K562 (cell line): ENCODE data around the gene WWTR1. TPM values are rescaled to one million over a fixed set of nuclear protein-coding genes. Genes with fewer than 3 reads are reported as not detected.

Experiments used
- ATAC-seq: fragments of 200-7000 bp; cut with Tn5 transposase; 3 replicates; pipeline ENCODE4 v1.9.1; 2020; ENCODE audit warnings: moderate library complexity
- BruUV-seq: library from RNA; stranded (reverse); fragments of 400-500 nt; replicated peaks from 2 replicates; lab custom pipeline; 2021; lab: Mats Ljungman, UMichigan
- CTCF ChIA-PET: fragments of 300-600 bp; formaldehyde crosslinking; extraction: SDS; loops from one replicate; lab custom pipeline; 2021; ENCODE audit warnings: low intra/inter-chr PET ratio; lab: Yijun Ruan, JAX
- POLR2A ChIA-PET: fragments of 300-600, 350-650 bp; sonication (Branson Sonifier 250); formaldehyde crosslinking; extraction: SDS; loops from one replicate; lab custom pipeline; 2021; ENCODE audit warnings: antibody characterized with exemption, inconsistent platforms; lab: Yijun Ruan, JAX
- DNase-seq, 4 experiments: peaks; one replicate each; pipeline versions ENCODE4 v3.0.0 to v3.0.0-alpha.2; 2011 to 2018; ENCODE audit warnings: low spot score in 3 of 4, mixed read lengths in 3 of 4; ENCODE audit errors: extremely low read depth in 1 of 4
- FAIRE-seq: peaks from 2 replicates; lab custom pipeline; 2011; peaks lifted over from hg19 to GRCh38; lab: Jason Lieb, UNC
- H2AFZ ChIP-seq: 2 replicates; pipeline ENCODE4 v1.6.0; 2011; ENCODE audit warnings: low read depth, low read length, control low read depth, inconsistent platforms
- H3K27ac ChIP-seq: fragments of 200-600 bp; 3 replicates; pipeline ENCODE4 v1.8.0; 2011; ENCODE audit warnings: low read depth, mild to moderate bottlenecking, control low read depth, inconsistent platforms, low read length, moderate library complexity, mixed read lengths; ENCODE audit errors: extremely low read depth
- H3K27me3 ChIP-seq, 2 experiments: fragments of 300-600 bp in 1 of 2; 2 replicates in 1 of 2; 3 replicates in 1 of 2; pipeline versions ENCODE4 v1.6.0 to v1.8.0; 2011; ENCODE audit warnings: inconsistent platforms in 2 of 2, low read length in 2 of 2, mild to moderate bottlenecking in 1 of 2, mixed read lengths in 1 of 2, moderate library complexity in 1 of 2; ENCODE audit not compliant: control insufficient read depth in 2 of 2, insufficient read depth in 2 of 2
- H3K36me3 ChIP-seq: fragments of 300-600 bp; 3 replicates; pipeline ENCODE4 v1.8.0; 2011; ENCODE audit warnings: mild to moderate bottlenecking, low read length, inconsistent platforms; ENCODE audit not compliant: control insufficient read depth, insufficient read depth
- H3K4me1 ChIP-seq, 2 experiments: fragments of 200-600 bp in 1 of 2; replicated peaks in 1 of 2; 2 replicates in 1 of 2; 3 replicates in 1 of 2; pipeline versions ENCODE4 v1.5.1 to v1.8.0; 2011; ENCODE audit warnings: inconsistent platforms in 2 of 2, low read length in 2 of 2, mild to moderate bottlenecking in 1 of 2, mixed read lengths in 1 of 2, moderate library complexity in 1 of 2; ENCODE audit not compliant: control insufficient read depth in 2 of 2, insufficient read depth in 2 of 2
- H3K4me2 ChIP-seq: 2 replicates; pipeline ENCODE4 v1.6.1; 2011; ENCODE audit warnings: low read length, control low read depth, inconsistent platforms, mixed read lengths; ENCODE audit not compliant: insufficient read depth
- H3K4me3 ChIP-seq: fragments of 200-600 bp; sonication (generic), shearing (Covaris generic); 2 replicates; pipeline ENCODE4 v1.5.1; 2016; ENCODE audit warnings: control low read depth, inconsistent platforms
- H3K79me2 ChIP-seq: fragments of 200-600 bp; 3 replicates; pipeline ENCODE4 v1.8.0; 2011; ENCODE audit warnings: low read length, inconsistent platforms; ENCODE audit not compliant: control insufficient read depth, insufficient read depth
- H3K9ac ChIP-seq, 2 experiments: 2 replicates each; pipeline versions ENCODE4 v1.6.0 to v1.6.1; 2011; ENCODE audit warnings: low read depth in 2 of 2, low read length in 2 of 2, control low read depth in 1 of 2, inconsistent platforms in 1 of 2, mild to moderate bottlenecking in 1 of 2, mixed read lengths in 1 of 2; ENCODE audit not compliant: insufficient read depth in 1 of 2
- H3K9me1 ChIP-seq: one replicate; pipeline ENCODE4 v1.6.0; 2011; ENCODE audit warnings: inconsistent platforms, mild to moderate bottlenecking, low read length, moderate library complexity; ENCODE audit not compliant: control insufficient read depth, insufficient read depth
- H3K9me3 ChIP-seq: replicated peaks from 2 replicates; pipeline ENCODE4 v1.5.1; 2011; ENCODE audit warnings: low read depth, low read length, inconsistent platforms; ENCODE audit not compliant: control insufficient read depth, insufficient read depth
- H4K20me1 ChIP-seq: replicated peaks from 2 replicates; pipeline ENCODE4 v1.6.1; 2011; ENCODE audit warnings: low read length, inconsistent platforms, mixed read lengths; ENCODE audit not compliant: control insufficient read depth, insufficient read depth
- BACH1 ChIP-seq: fragments of 200-800 bp; sonication (Bioruptor generic); IDR thresholded peaks from 2 replicates; pipeline ENCODE4 v1.6.1; 2016; ENCODE audit warnings: missing genetic modification characterization, missing compliant biosample characterization
- ERF ChIP-seq: fragments of 450-650 bp; formaldehyde crosslinking; IDR thresholded peaks from 2 replicates; pipeline ENCODE4 v1.4.0; 2020; ENCODE audit warnings: mild to moderate bottlenecking, mixed read lengths
- ETV5 ChIP-seq: sonication (generic); formaldehyde crosslinking; IDR thresholded peaks from 2 replicates; pipeline ENCODE4 v1.4.0; 2020; ENCODE audit warnings: low read depth, mild to moderate bottlenecking, missing genetic modification reagents
- EZH2 ChIP-seq: IDR thresholded peaks from 2 replicates; pipeline ENCODE4 v1.6.1; 2012; ENCODE audit warnings: low read depth, mild to moderate bottlenecking, inconsistent platforms, low read length, borderline replicate concordance
- FOXM1 ChIP-seq, 2 experiments: fragments of 450-650 bp in 1 of 2; sonication (generic) in 1 of 2; formaldehyde crosslinking in 1 of 2; IDR thresholded peaks; 2 replicates each; pipeline versions ENCODE4 v1.6.1 to v1.9.0; 2017 to 2022; ENCODE audit warnings: low read depth in 2 of 2, mild to moderate bottlenecking in 2 of 2, missing genetic modification reagents in 1 of 2, moderate library complexity in 1 of 2
- GMEB1 ChIP-seq: fragments of 250-450 bp; sonication (Bioruptor Pico); IDR thresholded peaks from 2 replicates; pipeline ENCODE4 v1.4.0; 2020; ENCODE audit warnings: mild to moderate bottlenecking
- HMG20A ChIP-seq: fragments of 450-650 bp; formaldehyde crosslinking; conservative IDR thresholded peaks from 2 replicates; pipeline ENCODE4 v1.4.0; 2020; ENCODE audit warnings: mild to moderate bottlenecking, mixed read lengths
- HNRNPUL1 ChIP-seq: fragments of 200-400 bp; formaldehyde crosslinking; IDR thresholded peaks from 2 replicates; pipeline ENCODE4 v1.6.1; 2017; ENCODE audit warnings: low read length
- ILK ChIP-seq: fragments of 450-650 bp; IDR thresholded peaks from 2 replicates; pipeline ENCODE4 v1.6.1; 2016; ENCODE audit warnings: missing genetic modification characterization, low read depth, mild to moderate bottlenecking, missing compliant biosample characterization, moderate library complexity, borderline replicate concordance
- MTF1 ChIP-seq: fragments of 250-450 bp; sonication (Bioruptor Pico); IDR thresholded peaks from 2 replicates; pipeline ENCODE4 v1.9.0; 2021; ENCODE audit warnings: moderate library complexity, mild to moderate bottlenecking, inconsistent platforms, borderline replicate concordance
- MYBL2 ChIP-seq, 2 experiments: fragments of 450-650 bp in 1 of 2; sonication (generic) in 1 of 2; formaldehyde crosslinking in 1 of 2; IDR thresholded peaks; 2 replicates each; pipeline versions ENCODE4 v1.6.1 to v1.8.1; 2017 to 2022; ENCODE audit warnings: borderline replicate concordance in 1 of 2, inconsistent platforms in 1 of 2, low read depth in 1 of 2, mild to moderate bottlenecking in 1 of 2, missing genetic modification reagents in 1 of 2, moderate library complexity in 1 of 2
- POLR2B ChIP-seq: fragments of 450-650 bp; IDR thresholded peaks from 2 replicates; pipeline ENCODE4 v1.6.1; 2018; ENCODE audit warnings: low read depth; ENCODE audit not compliant: partially characterized antibody
- PTBP1 ChIP-seq: fragments of 200-400 bp; formaldehyde crosslinking; IDR thresholded peaks from 2 replicates; pipeline ENCODE4 v1.6.1; 2017; ENCODE audit warnings: low read depth, low read length
- XRCC4 ChIP-seq: IDR thresholded peaks from one replicate; pipeline ENCODE4 v1.6.1; 2011; ENCODE audit not compliant: insufficient read depth, insufficient read length; ENCODE audit errors: extremely low read depth
- WGBS: fragments of 100-300 bp; shearing (Covaris generic); methylation state at CpG from one replicate; pipeline ENCODE4 v1.1.6; 2016; ENCODE audit warnings: low coverage, mixed read lengths; ENCODE audit not compliant: insufficient coverage; ENCODE audit errors: missing lambda C conversion rate; 5-methylcytosine and 5-hydroxymethylcytosine counted together
- in situ Hi-C: fragments of 300-500 bp; cut with MboI; formaldehyde crosslinking; loops from 4 replicates; pipeline ENCODE4 v1.15.0; 2018; ENCODE audit warnings: inconsistent platforms, mixed read lengths
- intact Hi-C: fragments of 100-400 bp; cut with micrococcal nuclease; formaldehyde crosslinking; loops from 2 replicates; pipeline ENCODE4 v1.14.2; 2022
- polyA plus RNA-seq, 8 experiments: library from polyadenylated mRNA; depleted of rRNA in 4 of 8; stranded (reverse) in 5 of 8; unstranded in 3 of 8; fragments of >200 nt; fragmentation: Nextera tagmentation in 2 of 8; fragmentation: Illumina TruSeq in 1 of 8; extraction: Ambion mirVana in 2 of 8; extraction: Trizol in 1 of 8; gene quantifications; 2 replicates each; pipeline versions ENCODE4 v1.2.1 to v1.2.3, GENCODE V29; 2011 to 2014; ENCODE audit warnings: inconsistent platforms in 1 of 8, missing spikeins in 1 of 8
- total RNA-seq, 7 experiments: library from RNA; depleted of rRNA in 6 of 7; stranded (reverse); fragments of >200 nt in 6 of 7; fragmentation: Illumina TruSeq in 2 of 7; extraction: Trizol in 2 of 7; gene quantifications; 2 replicates each; pipeline versions ENCODE4 v1.2.1 to v1.2.3, GENCODE V29; 2011 to 2021; ENCODE audit warnings: low replicate concordance in 1 of 7

The WWTR1 gene
- total and polyA plus RNA-seq, 9 of the 15 experiments (the other 6 are each of a cell fraction or from before 2014, with no cell fraction given) = 0.04 to 1.5 (median 0.60) TPM

DNA sequence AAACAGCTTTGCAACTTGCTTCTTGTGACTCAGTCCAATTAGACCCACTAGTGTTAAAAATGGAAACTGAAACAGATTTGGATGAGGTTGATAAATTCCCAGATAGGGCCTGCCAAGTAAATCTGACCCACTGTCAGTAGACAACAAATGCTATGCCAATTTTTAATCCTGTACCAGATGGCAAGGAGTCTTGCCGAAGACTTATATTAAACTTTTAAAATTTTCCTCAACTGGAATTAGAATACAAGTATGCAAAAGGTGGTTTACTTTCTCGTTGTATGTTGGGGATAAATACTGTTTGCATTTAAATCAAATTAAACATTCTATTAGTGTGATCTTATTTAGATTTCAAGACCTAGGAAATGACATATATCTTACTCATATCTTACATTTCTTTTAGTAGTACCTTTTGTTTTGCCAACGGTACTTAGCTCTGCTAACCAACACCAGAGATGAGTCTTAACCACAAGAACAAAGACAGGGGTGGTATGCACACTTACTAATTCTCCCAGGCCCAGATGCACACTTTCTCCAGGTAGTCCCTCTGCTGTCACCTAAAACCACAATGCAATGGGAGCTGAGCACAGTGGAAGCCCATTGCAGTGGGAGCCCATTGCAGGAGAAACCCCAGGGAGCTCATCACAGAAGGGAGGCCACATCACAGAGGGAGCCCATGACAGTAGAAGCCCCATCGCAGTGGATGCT lies 77.8 kb downstream of the WWTR1 start:
- FAIRE-seq (no peak), DNase-seq (no peak), ATAC-seq (no peak)
- intact Hi-C loops (no loop called here), in situ Hi-C loops (no loop called here)
- TF ChIP-seq ILK (no peak), ERF (CRISPR knock-in tag) (no peak)
- no peaks in the 10 kb centered on the region for H3K9me1 ChIP-seq
- CTCF ChIA-PET = no interaction called here
- WGBS = 36% methylated on average over 4 of the region's 4 CpGs
- H3K27me3 ChIP-seq = peaks cover 0 to 7% of the 10 kb centered on the region in 2 experiments; a peak in 3 of 5 replicates
- H3K36me3 ChIP-seq = no peaks in the 10 kb centered on the region
- H3K4me3 ChIP-seq = no peak overlapping the region
- no peak overlapping the region for H3K27ac ChIP-seq
- H2AFZ ChIP-seq = no peak overlapping the region
- no TSS peak for BruUV-seq
- H3K9ac ChIP-seq = no peak overlapping the region
- H4K20me1 ChIP-seq = no peaks in the 10 kb centered on the region
- no peaks in the 10 kb centered on the region for H3K79me2 ChIP-seq
- H3K9me3 ChIP-seq = no peaks in the 10 kb centered on the region
- H3K4me2 ChIP-seq = no peak overlapping the region
- POLR2A ChIA-PET = interaction anchor here (1.0 to 1.2 kb wide), 2 partner anchors 9 kb away, joined by 3 read pairs; no protein-coding TSS in a partner anchor
- H3K4me1 ChIP-seq = peaks cover 0 to 10% of the 10 kb centered on the region in 2 experiments; a peak in 3 of 5 replicates

DNA sequence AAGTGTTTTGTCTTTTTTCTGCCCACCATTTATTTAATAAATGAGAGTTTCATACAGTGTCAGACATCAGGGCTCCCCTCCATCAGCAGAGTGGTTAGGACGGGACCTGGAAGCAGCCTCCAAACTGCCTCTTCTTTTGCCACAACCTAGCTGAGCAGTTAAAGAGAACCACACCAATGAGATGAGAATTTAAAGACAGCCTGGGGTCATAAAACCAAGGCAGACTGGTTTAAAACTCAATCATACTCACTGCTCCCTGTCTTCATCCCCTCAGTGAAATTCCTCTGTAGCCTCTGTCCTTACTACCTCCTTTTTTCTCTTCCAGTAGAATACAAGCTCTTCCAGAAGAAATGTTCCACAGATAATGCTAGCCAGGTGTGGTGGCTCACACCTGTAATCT lies 78.7 kb downstream of the WWTR1 start:
- Histone ChIP-seq H3K4me2 (no peak overlapping the region), H3K4me3 (no peak overlapping the region), H3K36me3 (no peaks in the 10 kb centered on the region), H3K27me3 (peaks cover 0 to 7% of the 10 kb centered on the region in 2 experiments; a peak in 3 of 5 replicates), H3K9me3 (no peaks in the 10 kb centered on the region), H4K20me1 (no peaks in the 10 kb centered on the region), H3K9ac (no peak overlapping the region), H3K27ac (no peak overlapping the region), H3K79me2 (no peaks in the 10 kb centered on the region), H3K4me1 (peaks cover 0 to 10% of the 10 kb centered on the region in 2 experiments; a peak in 3 of 5 replicates), H3K9me1 (no peaks in the 10 kb centered on the region), H2AFZ (no peak overlapping the region)
- no peak for DNase-seq
- 62% methylated on average over 1 of the region's 1 CpG for WGBS
- intact Hi-C loops (no loop called here), in situ Hi-C loops (no loop called here)
- ATAC-seq = no peak
- no peak for FAIRE-seq
- BruUV-seq = no TSS peak
- POLR2A ChIA-PET = no interaction called here
- CTCF ChIA-PET = no interaction called here
- no peak for TF ChIP-seq HNRNPUL1
- no peak for TF ChIP-seq EZH2
- no peak for TF ChIP-seq POLR2B
- TF ChIP-seq MTF1 (CRISPR knock-in tag) = no peak
- no peak for TF ChIP-seq GMEB1 (CRISPR knock-in tag)
- TF ChIP-seq HMG20A (CRISPR knock-in tag) = no peak
- no peak for TF ChIP-seq BACH1 (tag)
- TF ChIP-seq ETV5 = no peak
- TF ChIP-seq PTBP1 = no peak
- TF ChIP-seq FOXM1 (IDR thresholded peaks at IDR 0.05; ENCODE audit: low read depth) = no peak
- no peak for TF ChIP-seq FOXM1 (CRISPR knock-in tag; IDR thresholded peaks at IDR 0.05; ENCODE audit: low read depth)
- no peak for TF ChIP-seq MYBL2 (IDR thresholded peaks at IDR 0.05; ENCODE audit: low read depth)
- no peak for TF ChIP-seq MYBL2 (CRISPR knock-in tag; IDR thresholded peaks at IDR 0.05; ENCODE audit: borderline replicate concordance)
- TF ChIP-seq XRCC4 = no peak
